Cardiac muscle cell (in vitro differentiated cells and primary cell): ENCODE data around the gene PLA2G12B. TPM values are rescaled to one million over a fixed set of nuclear protein-coding genes. Genes with fewer than 3 reads are reported as not detected.
"Not testable (repeated sequence)": the region's sequence is repeated elsewhere in the genome, so short reads cannot be mapped to it uniquely, and the experiment has no call there.

Experiments
- DNase-seq, 2 donors: peaks; one replicate each; pipeline versions ENCODE4 v3.0.0 to v3.0.0-alpha.2; 2010 to 2017; ENCODE audit warnings: low read depth in 1 of 2, low spot score in 1 of 2
- H3K27ac ChIP-seq: fragments of 200-600 bp; sonication (generic); 2 replicates; pipeline ENCODE4 v1.5.1; 2016
- H3K27me3 ChIP-seq: fragments of 200-600 bp; sonication (generic); 2 replicates; pipeline ENCODE4 v1.6.0; 2016; ENCODE audit warnings: control low read depth
- H3K36me3 ChIP-seq: fragments of 200-600 bp; sonication (generic); 2 replicates; pipeline ENCODE4 v1.5.1; 2016; ENCODE audit warnings: control low read depth
- H3K4me1 ChIP-seq: fragments of 200-600 bp; sonication (generic); 2 replicates; pipeline ENCODE4 v1.8.1; 2017; ENCODE audit warnings: low read depth, mild to moderate bottlenecking, mixed run types
- H3K4me3 ChIP-seq: fragments of 200-600 bp; sonication (generic); 2 replicates; pipeline ENCODE4 v1.5.1; 2016; ENCODE audit warnings: mild to moderate bottlenecking
- H3K9me3 ChIP-seq: fragments of 200-600 bp; sonication (generic); 2 replicates; pipeline ENCODE4 v1.5.1; 2017; ENCODE audit warnings: low read depth, mild to moderate bottlenecking, control low read depth
- polyA plus RNA-seq: library from polyadenylated mRNA; unstranded; fragments of >200 nt; fragmentation: Nextera tagmentation; extraction: Ambion mirVana; gene quantifications from 2 replicates; pipeline ENCODE4 v1.2.1, GENCODE V29; 2016
- total RNA-seq: library from RNA; depleted of rRNA; stranded (reverse); fragments of >200 nt; gene quantifications from 2 replicates; pipeline ENCODE4 v1.2.3, GENCODE V29; 2016
- TF ChIP-seq, protein P1 (sequence below): IDR thresholded peaks from 2 replicates; pipeline ENCODE4 v1.5.1; 2012; ENCODE audit warnings: low read depth, mild to moderate bottlenecking, low read length

The PLA2G12B gene
- total and polyA plus RNA-seq, 2 experiments from 2014 or later = not detected

DNA sequence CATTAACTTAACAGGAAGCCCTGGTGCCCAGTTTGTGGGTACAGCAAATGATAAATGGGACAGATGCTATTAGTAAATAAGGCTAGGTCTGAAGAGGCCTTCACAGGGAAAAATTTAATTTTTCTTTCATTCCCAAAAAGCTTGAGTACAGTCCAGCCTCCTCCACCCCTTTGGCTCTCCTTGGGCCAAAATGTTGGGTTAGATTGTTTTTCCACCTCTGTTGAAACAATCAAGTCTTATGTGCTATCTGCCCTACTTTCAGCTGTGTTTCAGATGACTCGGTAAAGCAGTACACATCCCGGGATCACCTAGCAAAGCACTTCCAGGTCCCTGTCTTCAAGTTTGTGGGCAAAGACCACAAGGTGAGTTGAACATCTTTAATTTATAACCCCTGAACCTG is 24.3 kb downstream of the PLA2G12B start:
- H3K36me3 ChIP-seq = no peaks in the 10 kb centered on the region
- no peaks in the 10 kb centered on the region for H3K9me3 ChIP-seq
- TF ChIP-seq, protein P1, sequence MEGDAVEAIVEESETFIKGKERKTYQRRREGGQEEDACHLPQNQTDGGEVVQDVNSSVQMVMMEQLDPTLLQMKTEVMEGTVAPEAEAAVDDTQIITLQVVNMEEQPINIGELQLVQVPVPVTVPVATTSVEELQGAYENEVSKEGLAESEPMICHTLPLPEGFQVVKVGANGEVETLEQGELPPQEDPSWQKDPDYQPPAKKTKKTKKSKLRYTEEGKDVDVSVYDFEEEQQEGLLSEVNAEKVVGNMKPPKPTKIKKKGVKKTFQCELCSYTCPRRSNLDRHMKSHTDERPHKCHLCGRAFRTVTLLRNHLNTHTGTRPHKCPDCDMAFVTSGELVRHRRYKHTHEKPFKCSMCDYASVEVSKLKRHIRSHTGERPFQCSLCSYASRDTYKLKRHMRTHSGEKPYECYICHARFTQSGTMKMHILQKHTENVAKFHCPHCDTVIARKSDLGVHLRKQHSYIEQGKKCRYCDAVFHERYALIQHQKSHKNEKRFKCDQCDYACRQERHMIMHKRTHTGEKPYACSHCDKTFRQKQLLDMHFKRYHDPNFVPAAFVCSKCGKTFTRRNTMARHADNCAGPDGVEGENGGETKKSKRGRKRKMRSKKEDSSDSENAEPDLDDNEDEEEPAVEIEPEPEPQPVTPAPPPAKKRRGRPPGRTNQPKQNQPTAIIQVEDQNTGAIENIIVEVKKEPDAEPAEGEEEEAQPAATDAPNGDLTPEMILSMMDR = no peak
- no peak overlapping the region for H3K27ac ChIP-seq
- no peaks in the 10 kb centered on the region for H3K27me3 ChIP-seq
- no peak overlapping the region for H3K4me3 ChIP-seq
- DNase-seq = no peak
- H3K4me1 ChIP-seq = no peaks in the 10 kb centered on the region

DNA sequence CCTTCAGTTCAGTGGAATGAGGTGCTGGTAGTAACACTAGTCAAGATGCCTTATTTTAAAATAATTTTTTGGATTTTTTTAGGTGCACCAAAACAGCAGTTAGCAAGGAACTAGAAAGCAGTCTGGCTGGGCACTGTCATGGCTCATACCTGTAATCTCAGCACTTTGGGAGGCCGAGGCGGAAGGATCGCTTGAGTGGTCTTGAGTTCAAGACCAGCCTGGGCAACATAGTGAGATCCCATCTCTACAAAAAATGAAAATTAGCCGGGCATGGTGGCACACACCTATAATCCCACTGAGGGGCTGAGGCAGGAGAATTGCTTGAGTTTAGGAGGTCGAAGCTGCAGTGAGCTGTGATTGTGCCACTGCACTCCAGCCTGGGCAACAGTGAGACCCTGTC is 25.8 kb downstream of the PLA2G12B start:
- no peak overlapping the region for H3K27ac ChIP-seq
- TF ChIP-seq, protein P1 = no peak

GRCh38 chr10:72927485-72927884 is 27.1 kb downstream of the PLA2G12B start:
- no peak overlapping the region for H3K4me3 ChIP-seq
- no peaks in the 10 kb centered on the region for H3K36me3 ChIP-seq
- DNase-seq = no peak
- H3K27me3 ChIP-seq = no peaks in the 10 kb centered on the region
- H3K27ac ChIP-seq = no peak overlapping the region
- TF ChIP-seq, protein P1 = no peak
- H3K9me3 ChIP-seq = no peaks in the 10 kb centered on the region
- H3K4me1 ChIP-seq = no peaks in the 10 kb centered on the region

More for the DNA sequence above, 25.8 kb downstream of the PLA2G12B start:
- Histone ChIP-seq H3K27me3 (no peaks in the 10 kb centered on the region), H3K4me1 (no peaks in the 10 kb centered on the region), H3K4me3 (no peak overlapping the region), H3K9me3 (no peaks in the 10 kb centered on the region), H3K36me3 (no peaks in the 10 kb centered on the region)
- DNase-seq = no peak

- H3K36me3 ChIP-seq = no peaks in the 10 kb centered on the region
Measured at GRCh38 chr10:72925951-72926465, 28.6 kb downstream of the PLA2G12B start.

GRCh38 chr10:72924351-72924750 is 30.3 kb downstream of the PLA2G12B start:
- no peak overlapping the region for H3K4me3 ChIP-seq
- no peak overlapping the region for H3K27ac ChIP-seq
- no peaks in the 10 kb centered on the region for H3K9me3 ChIP-seq
- no peaks in the 10 kb centered on the region for H3K27me3 ChIP-seq
- TF ChIP-seq, protein P1 = no peak
- no peaks in the 10 kb centered on the region for H3K4me1 ChIP-seq
- DNase-seq = no peak
- H3K36me3 ChIP-seq = no peaks in the 10 kb centered on the region

More at GRCh38 chr10:72925951-72926465, 28.6 kb downstream of the PLA2G12B start:
- no peaks in the 10 kb centered on the region for H3K27me3 ChIP-seq
- no peak overlapping the region for H3K4me3 ChIP-seq
- TF ChIP-seq, protein P1 = no peak
- no peaks in the 10 kb centered on the region for H3K4me1 ChIP-seq
- H3K27ac ChIP-seq = no peak overlapping the region
- no peaks in the 10 kb centered on the region for H3K9me3 ChIP-seq
- no peak for DNase-seq

GRCh38 chr10:72921147-72921683 is 33.4 kb downstream of the PLA2G12B start:
- not testable (repeated sequence) for H3K4me3 ChIP-seq, H3K36me3 ChIP-seq, H3K27ac ChIP-seq, H3K4me1 ChIP-seq, H3K9me3 ChIP-seq, H3K27me3 ChIP-seq, DNase-seq
